Stimulated activated CD8-positive, alpha-beta memory T cell treated with anti-CD3 and anti-CD28 coated beads, Interleukin-4, amount 100 ng/mL, for 4 hours (primary cell): ENCODE data around the gene BCR.

Experiments used
- DNase-seq, 2 donors: peaks; one replicate each; pipeline ENCODE4 v3.0.0-alpha.2; 2020; ENCODE audit warnings: low read depth in 2 of 2, low spot score in 1 of 2

The BCR gene

GRCh38 chr22:23227380-23227779 lies 47.1 kb downstream of the BCR start:
- DNase-seq: no peak

DNA sequence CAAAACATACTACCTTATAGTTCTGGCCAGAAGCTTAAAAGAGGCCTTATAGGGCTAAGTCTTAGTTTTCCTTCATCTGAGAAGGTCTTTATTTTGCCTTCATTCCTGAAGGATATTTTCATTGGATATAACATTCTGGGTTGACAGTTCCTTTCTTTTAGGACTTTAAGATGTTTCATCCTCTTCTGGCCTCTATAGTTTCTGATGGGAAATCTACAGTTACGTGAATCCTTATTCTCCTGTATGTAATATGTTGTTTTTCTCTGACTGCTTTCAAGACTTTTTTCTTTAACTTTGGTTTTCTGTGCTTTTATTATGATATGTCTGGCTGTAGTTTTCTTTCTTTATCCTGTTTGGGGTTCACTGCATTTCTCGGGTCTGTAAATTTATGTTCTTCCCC lies 48.2 kb downstream of the BCR start:
- DNase-seq: no peak

- DNase-seq: no peak
Observed at GRCh38 chr22:23229646-23230045, 49.3 kb downstream of the BCR start.

DNA sequence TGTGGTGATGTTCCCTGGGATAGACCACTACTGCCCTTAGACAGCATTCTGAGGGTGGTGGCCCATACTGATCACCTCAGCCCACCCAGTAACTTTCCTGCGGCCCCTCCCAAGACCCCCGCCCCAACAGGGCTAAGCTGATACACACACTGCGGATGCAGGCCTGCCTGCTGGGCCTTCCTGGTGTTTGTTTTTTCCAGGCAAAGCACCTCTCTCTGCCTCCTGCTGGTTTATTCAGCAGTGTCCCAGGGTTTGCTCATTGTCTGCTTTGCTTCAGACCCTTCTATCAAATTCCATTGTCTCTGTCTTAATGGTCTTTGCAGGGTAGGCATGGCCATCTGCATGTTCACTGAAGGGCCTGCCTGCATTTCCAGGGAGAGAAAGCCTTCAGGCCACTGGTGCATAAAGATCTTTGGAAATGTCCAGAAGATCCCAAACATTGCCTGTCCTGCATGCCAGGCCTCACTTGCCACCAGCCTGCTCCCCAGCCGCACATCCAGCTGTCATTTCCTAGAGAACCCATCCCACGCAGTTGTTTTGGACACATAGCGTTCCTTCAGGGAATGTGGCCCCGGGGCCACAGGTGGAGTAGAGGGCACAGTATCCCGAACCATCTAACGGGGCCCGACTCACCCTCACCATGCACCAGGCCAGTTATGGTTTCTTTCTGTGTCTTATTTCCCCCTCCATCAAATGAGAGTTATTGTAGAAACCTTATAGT lies 50.2 kb downstream of the BCR start:
- DNase-seq: no peak

DNA sequence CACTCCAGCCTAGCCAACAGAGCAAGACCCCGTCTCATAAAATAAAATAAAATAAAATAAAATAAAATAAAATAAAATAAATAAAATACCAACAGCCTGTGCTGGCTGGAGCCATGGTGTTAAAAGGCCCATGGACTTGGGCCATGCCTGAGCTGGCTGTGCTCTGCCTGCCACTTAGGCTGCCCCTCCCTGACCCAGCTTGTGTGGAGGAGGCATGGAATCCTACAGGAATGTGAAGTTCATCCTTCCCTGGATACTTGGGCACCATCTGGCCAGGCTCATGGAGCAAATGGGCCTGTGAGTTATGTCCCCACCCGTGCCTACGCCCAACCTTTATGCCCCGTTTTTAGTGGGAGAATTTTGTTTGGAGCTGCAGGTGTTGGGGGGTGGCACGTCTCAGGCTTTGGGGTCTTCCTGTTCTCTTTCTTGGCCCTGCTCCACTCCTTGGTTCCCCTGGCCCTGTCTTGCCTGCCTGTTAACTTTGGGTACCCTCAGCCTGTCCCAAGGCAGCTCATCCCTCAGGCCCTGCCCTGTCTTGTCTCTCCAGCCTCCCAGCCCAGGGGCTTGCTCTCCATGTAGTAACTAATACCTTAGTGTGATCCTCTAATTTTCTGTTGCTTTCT lies 51.3 kb downstream of the BCR start:
- no peak for DNase-seq

GRCh38 chr22:23232094-23232905 lies 52.0 kb downstream of the BCR start:
- DNase-seq: no peak

- DNase-seq: no peak
Observed at GRCh38 chr22:23233084-23233531, 52.8 kb downstream of the BCR start.

DNA sequence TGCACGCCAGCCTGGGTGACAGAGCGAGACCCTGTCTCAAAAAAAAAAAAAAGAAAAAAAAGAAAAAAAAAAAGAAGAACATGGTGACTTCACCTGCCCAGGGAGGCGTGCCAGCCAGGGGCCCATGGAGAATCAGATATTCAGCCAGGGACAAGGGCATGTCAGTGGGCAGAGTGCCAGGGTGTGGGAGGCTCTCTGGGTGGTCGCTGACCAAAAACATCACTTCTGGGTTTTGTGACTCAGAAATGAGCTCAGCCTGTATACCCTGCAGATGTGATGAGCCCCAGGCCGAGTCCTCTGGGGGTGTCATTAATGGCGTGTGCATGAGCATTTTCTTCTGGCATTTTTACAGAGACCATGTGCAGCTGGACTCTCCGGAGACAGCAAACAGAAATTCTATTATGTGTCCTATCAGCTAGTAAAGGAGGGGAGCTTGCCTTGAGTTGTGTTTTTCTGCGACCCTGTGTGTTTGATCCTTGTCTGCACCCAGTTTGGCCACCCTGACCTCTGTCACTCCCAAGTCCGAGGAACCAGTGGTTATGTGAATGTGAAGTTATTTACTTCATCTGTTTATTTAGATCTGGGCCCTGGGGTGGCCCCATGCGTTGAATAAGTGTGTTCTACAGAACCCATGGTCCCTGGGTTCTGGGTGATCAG lies 53.6 kb downstream of the BCR start:
- DNase-seq: no peak

GRCh38 chr22:23234409-23235161 lies 54.3 kb downstream of the BCR start:
- DNase-seq: no peak

DNA sequence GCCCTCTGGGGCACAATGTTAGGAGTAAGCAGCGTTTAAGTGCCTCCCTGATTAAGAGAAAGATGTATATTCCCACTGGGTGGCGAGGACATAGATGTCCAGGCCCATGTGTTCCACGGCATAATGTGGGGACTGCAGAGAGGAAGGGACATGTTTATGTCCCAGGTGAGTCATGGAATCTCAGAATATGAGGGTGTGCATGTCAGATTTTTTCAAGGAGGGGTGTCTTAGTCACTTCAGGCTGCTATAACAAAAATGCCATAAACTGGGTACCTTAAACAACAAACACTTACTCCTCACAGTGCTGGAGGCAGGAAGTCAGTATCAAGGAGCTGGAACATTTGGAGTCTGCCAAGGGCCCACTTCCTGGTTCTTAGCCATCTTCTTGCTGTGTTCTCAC lies 55.1 kb downstream of the BCR start:
- DNase-seq: no peak

DNA sequence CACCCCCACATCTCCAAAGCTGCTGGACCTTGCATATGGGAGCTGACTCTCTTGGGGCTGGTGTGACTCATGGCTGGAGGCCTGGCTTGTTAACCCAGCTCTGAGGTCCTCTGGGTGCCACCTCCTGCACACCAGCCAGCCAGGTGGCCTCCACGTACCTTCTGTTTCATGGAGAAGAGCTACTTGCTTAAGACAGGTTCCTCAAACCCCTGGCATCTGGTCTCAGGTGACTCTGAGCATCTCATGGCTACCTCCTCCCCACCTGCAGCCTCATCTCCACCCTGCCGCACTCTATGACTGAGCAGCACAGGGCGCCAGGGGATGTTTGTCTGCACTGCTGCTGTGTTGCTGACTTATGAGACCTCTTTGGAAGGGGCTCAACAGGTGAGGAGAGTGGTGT lies 55.7 kb downstream of the BCR start:
- no peak for DNase-seq

DNA sequence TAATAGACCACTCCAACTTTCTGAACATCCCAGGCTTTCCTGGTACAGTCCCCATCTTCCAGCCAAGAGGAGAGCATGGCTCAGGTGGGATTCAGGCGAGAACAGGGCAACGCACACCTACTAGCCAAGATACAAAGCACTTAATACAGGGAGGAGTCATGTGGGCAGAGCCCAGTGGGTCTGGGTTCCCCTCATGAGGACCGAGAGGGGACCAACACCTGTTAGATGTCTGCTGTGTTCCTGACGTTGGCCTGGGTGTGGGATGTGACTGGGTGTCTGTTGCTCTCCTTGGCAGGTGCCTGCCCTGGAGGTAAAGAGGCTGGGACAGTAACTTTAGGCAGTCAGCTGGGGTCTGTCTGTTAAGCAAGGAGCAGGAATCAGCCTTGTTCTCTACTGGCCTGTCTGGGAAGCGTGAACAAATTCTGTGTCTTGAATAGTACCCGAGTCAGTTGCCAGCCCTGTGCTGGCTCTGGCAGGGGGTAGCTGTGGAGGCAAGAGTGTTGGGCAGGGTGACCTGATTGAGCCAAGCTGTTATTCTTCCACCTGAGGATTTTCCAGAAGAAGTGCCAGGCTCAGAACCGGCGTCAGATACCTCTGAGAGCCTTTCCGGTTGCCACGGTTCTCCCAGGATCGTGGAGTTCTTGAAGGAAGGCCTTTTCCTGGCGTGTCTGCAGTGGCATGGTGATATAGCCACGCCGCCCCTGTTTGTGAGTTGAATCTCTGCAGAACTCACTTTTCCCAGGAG lies 56.3 kb downstream of the BCR start:
- DNase-seq: no peak

DNA sequence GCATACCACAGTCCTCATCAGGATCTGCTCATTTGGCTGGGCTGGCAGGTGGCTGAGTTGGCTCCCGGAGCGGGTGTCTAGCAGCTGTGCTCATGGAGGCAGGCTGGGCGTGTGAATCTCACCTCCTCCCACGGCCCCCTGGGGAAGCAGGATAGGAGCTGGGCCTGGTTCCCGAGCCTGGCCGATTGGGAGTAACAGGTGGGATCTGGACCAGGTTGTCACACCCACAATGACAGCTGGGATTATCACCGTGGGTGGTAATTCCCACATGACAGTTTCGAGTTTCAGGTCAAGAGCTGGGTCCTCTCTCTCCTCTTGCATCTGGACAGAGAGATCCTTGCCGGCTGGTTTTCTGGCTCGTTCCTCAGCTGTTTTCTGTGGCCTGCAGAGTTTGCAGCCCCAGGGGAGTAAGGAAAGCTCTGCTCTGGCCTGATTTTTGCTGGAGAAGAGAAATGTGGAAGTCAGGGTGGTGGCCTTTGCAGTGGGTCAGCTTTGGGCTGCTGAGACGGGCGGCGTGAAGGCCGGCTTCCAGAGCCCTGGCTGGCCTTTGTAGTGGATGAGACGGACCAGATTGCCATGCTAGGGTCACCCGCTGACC lies 57.0 kb downstream of the BCR start:
- no peak for DNase-seq

DNA sequence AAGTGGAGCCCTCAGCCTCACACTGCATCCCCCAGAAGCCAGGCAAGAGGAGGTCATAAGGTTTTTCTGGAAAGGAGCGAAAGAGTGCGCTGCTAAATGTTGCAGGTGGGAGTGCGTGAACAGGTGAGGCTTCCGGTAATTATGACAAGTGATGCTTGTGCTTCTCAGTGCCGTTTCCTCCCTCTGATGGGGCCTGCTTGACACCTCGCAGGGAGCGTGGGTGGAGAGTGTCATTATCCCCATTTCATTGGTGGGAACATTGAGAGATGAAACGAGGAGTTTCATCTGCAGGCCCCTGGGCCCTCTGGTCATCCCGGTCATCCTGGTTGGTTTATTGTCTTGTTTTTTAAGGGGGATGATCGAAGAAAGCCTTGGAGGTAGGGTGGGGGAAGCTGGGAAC lies 57.5 kb downstream of the BCR start:
- no peak for DNase-seq

DNA sequence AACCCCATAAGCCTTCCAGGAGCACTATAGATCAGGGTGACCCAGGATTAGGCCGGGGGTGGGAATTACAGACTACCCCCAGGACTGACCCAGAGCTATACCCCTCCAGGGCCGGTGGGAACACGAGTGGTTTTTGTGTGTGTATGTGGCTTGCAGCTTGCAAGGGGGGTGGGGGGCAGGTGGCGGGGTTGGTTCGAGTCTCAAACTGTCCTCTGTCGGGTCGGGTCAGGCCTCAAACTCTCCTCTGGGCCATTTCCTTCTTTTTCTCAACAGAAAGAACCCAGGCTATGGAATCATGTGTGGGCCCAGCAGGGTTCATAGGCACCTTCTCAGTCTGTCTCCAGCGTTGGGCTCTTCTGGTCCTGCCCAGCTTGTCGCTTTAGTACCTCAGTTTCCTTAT lies 58.4 kb downstream of the BCR start:
- DNase-seq: no peak

DNA sequence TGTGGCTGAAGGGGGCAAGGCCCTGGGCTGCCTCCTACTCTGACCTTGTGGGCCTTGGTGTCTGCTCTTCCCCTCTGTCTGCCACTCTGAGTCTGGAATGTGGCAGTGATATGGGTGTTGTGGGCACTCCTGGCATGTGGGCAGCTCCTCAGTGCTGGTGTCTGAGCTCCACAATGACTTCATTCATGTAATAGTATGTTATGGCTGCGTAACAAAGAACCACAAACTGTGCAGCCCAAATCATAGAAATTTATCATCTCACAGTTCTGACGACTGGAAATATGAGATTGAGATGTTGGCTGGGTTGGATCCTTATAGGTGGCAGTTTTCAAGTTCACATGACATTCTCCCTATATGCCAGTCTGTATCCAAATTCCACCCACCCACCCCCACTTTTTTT lies 59.1 kb downstream of the BCR start:
- DNase-seq: no peak

- no peak for DNase-seq
Observed at GRCh38 chr22:23240639-23241389, 60.5 kb downstream of the BCR start.

- DNase-seq: no peak
Observed at GRCh38 chr22:23241562-23242472, 61.5 kb downstream of the BCR start.
